ENCODE measurements around the gene PDZRN3.

The PDZRN3 gene

GRCh38 chr3:73510784-73511183, 114.0 kb downstream of the PDZRN3 start:
- Histone ChIP-seq H3K9ac (ENCODE audit: low read depth in 1 of 2, low read length in 2 of 2) (no peak overlapping the region), H3K27ac (ENCODE audit: low read depth, low read length) (no peak overlapping the region), H3K4me3 (ENCODE audit: low read depth in 1 of 2, low read length in 2 of 2) (no peak overlapping the region), H3K36me3 (ENCODE audit: control insufficient read depth in 1 of 2, insufficient read depth in 2 of 2, low read length in 2 of 2) (no peaks in the 10 kb centered on the region), H3K4me1 (ENCODE audit: control insufficient read depth in 1 of 2, insufficient read depth in 2 of 2, low read length in 2 of 2) (peaks cover 39 to 40% of the 10 kb centered on the region in 2 donors), H3K27me3 (ENCODE audit: control insufficient read depth in 1 of 2, insufficient read depth in 2 of 2, low read length in 2 of 2) (no peaks in the 10 kb centered on the region), H3K9me3 (ENCODE audit: control insufficient read depth in 1 of 2, low read length in 2 of 2) (no peaks in the 10 kb centered on the region)

GRCh38 chr3:73510334-73510733, 114.4 kb downstream of the PDZRN3 start:
- Histone ChIP-seq H3K27ac (ENCODE audit: low read depth, low read length) (no peak overlapping the region), H3K4me1 (ENCODE audit: control insufficient read depth in 1 of 2, insufficient read depth in 2 of 2, low read length in 2 of 2) (peaks cover 37 to 39% of the 10 kb centered on the region in 2 donors), H3K4me3 (ENCODE audit: low read depth in 1 of 2, low read length in 2 of 2) (no peak overlapping the region), H3K36me3 (ENCODE audit: control insufficient read depth in 1 of 2, insufficient read depth in 2 of 2, low read length in 2 of 2) (no peaks in the 10 kb centered on the region), H3K27me3 (ENCODE audit: control insufficient read depth in 1 of 2, insufficient read depth in 2 of 2, low read length in 2 of 2) (no peaks in the 10 kb centered on the region), H3K9ac (ENCODE audit: low read depth in 1 of 2, low read length in 2 of 2) (no peak overlapping the region), H3K9me3 (ENCODE audit: control insufficient read depth in 1 of 2, low read length in 2 of 2) (no peaks in the 10 kb centered on the region)

- Histone ChIP-seq H3K36me3 (ENCODE audit: control insufficient read depth in 1 of 2, insufficient read depth in 2 of 2, low read length in 2 of 2) (no peaks in the 10 kb centered on the region), H3K9me3 (ENCODE audit: control insufficient read depth in 1 of 2, low read length in 2 of 2) (no peaks in the 10 kb centered on the region), H3K27me3 (ENCODE audit: control insufficient read depth in 1 of 2, insufficient read depth in 2 of 2, low read length in 2 of 2) (no peaks in the 10 kb centered on the region), H3K4me1 (ENCODE audit: control insufficient read depth in 1 of 2, insufficient read depth in 2 of 2, low read length in 2 of 2) (peaks cover 37 to 39% of the 10 kb centered on the region in 2 donors), H3K4me3 (ENCODE audit: low read depth in 1 of 2, low read length in 2 of 2) (no peak overlapping the region), H3K9ac (ENCODE audit: low read depth in 1 of 2, low read length in 2 of 2) (no peak overlapping the region), H3K27ac (ENCODE audit: low read depth, low read length) (no peak overlapping the region)
Measured at GRCh38 chr3:73509816-73510215, 114.9 kb downstream of the PDZRN3 start.

GRCh38 chr3:73509066-73509465, 115.7 kb downstream of the PDZRN3 start:
- H3K9ac ChIP-seq (ENCODE audit: low read depth in 1 of 2, low read length in 2 of 2) = no peak overlapping the region
- H3K27ac ChIP-seq (ENCODE audit: low read depth, low read length) = no peak overlapping the region
- H3K4me1 ChIP-seq (ENCODE audit: control insufficient read depth in 1 of 2, insufficient read depth in 2 of 2, low read length in 2 of 2) = peaks cover 35 to 37% of the 10 kb centered on the region in 2 donors
- H3K9me3 ChIP-seq (ENCODE audit: control insufficient read depth in 1 of 2, low read length in 2 of 2) = no peaks in the 10 kb centered on the region
- H3K27me3 ChIP-seq (ENCODE audit: control insufficient read depth in 1 of 2, insufficient read depth in 2 of 2, low read length in 2 of 2) = no peaks in the 10 kb centered on the region
- H3K36me3 ChIP-seq (ENCODE audit: control insufficient read depth in 1 of 2, insufficient read depth in 2 of 2, low read length in 2 of 2) = no peaks in the 10 kb centered on the region
- no peak overlapping the region for H3K4me3 ChIP-seq (ENCODE audit: low read depth in 1 of 2, low read length in 2 of 2)

DNA sequence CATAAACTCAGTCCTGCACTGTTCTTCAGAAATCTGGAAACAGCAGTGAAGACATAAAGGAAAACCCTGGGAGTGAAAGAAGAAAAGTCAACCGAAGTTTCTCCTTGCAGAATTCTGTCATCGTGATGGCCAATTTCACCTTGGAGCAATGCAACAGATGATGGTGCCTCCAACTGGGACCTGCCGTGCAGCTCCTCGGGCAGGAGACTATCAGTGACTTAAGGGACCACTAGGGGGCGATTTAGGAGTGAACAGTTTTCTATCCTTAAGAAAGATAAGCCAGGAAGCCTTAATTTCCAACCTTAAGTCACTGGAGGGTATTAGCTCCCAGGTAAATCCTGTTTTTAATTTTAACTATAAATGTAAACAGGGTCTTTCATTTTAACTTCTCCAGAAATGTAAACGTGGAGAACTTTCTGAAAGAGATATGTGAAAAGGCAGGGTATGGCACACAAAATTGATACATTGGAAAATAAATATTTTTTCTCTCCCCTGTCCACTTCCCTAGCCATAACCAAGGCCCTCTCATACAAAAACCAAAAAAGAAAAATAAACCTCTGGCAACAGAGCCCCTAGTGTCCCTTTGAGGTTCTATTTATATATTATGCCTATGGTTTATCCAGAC, 116.3 kb downstream of the PDZRN3 start:
- Histone ChIP-seq H3K27ac (ENCODE audit: low read depth, low read length) (no peak overlapping the region), H3K9me3 (ENCODE audit: control insufficient read depth in 1 of 2, low read length in 2 of 2) (no peaks in the 10 kb centered on the region), H3K27me3 (ENCODE audit: control insufficient read depth in 1 of 2, insufficient read depth in 2 of 2, low read length in 2 of 2) (no peaks in the 10 kb centered on the region), H3K36me3 (ENCODE audit: control insufficient read depth in 1 of 2, insufficient read depth in 2 of 2, low read length in 2 of 2) (no peaks in the 10 kb centered on the region), H3K4me1 (ENCODE audit: control insufficient read depth in 1 of 2, insufficient read depth in 2 of 2, low read length in 2 of 2) (peaks cover 32 to 34% of the 10 kb centered on the region in 2 donors), H3K4me3 (ENCODE audit: low read depth in 1 of 2, low read length in 2 of 2) (no peak overlapping the region), H3K9ac (ENCODE audit: low read depth in 1 of 2, low read length in 2 of 2) (no peak overlapping the region)

GRCh38 chr3:73504852-73505251, 119.9 kb downstream of the PDZRN3 start:
- no peaks in the 10 kb centered on the region for H3K36me3 ChIP-seq (ENCODE audit: control insufficient read depth in 1 of 2, insufficient read depth in 2 of 2, low read length in 2 of 2)
- no peak overlapping the region for H3K9ac ChIP-seq (ENCODE audit: low read depth in 1 of 2, low read length in 2 of 2)
- H3K9me3 ChIP-seq (ENCODE audit: control insufficient read depth in 1 of 2, low read length in 2 of 2) = no peaks in the 10 kb centered on the region
- no peaks in the 10 kb centered on the region for H3K27me3 ChIP-seq (ENCODE audit: control insufficient read depth in 1 of 2, insufficient read depth in 2 of 2, low read length in 2 of 2)
- H3K4me1 ChIP-seq (ENCODE audit: control insufficient read depth in 1 of 2, insufficient read depth in 2 of 2, low read length in 2 of 2) = peaks cover 19 to 20% of the 10 kb centered on the region in 2 donors
- H3K4me3 ChIP-seq (ENCODE audit: low read depth in 1 of 2, low read length in 2 of 2) = no peak overlapping the region
- no peak overlapping the region for H3K27ac ChIP-seq (ENCODE audit: low read depth, low read length)

DNA sequence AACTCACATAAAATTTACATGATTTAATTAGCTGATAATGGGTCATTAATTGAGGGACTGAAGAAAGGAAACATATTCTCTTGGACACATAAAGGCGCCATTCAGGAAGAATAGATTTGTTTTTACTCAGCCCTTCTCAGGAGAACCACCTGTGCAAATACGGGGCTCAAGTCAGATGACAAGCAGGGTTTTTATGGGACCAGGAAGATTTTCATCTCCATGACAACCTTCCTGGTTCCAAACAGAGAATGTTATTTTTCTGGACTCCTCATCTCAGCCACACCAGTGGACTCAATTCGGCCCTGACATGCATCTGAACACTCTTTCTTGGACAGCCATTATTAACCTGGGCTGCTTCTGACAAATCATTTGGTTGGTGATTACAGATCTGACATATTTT, 120.5 kb downstream of the PDZRN3 start:
- H3K4me1 ChIP-seq (ENCODE audit: control insufficient read depth in 1 of 2, insufficient read depth in 2 of 2, low read length in 2 of 2) = peaks cover 13 to 14% of the 10 kb centered on the region in 2 donors
- no peaks in the 10 kb centered on the region for H3K27me3 ChIP-seq (ENCODE audit: control insufficient read depth in 1 of 2, insufficient read depth in 2 of 2, low read length in 2 of 2)
- no peak overlapping the region for H3K27ac ChIP-seq (ENCODE audit: low read depth, low read length)
- no peaks in the 10 kb centered on the region for H3K36me3 ChIP-seq (ENCODE audit: control insufficient read depth in 1 of 2, insufficient read depth in 2 of 2, low read length in 2 of 2)
- no peak overlapping the region for H3K9ac ChIP-seq (ENCODE audit: low read depth in 1 of 2, low read length in 2 of 2)
- no peaks in the 10 kb centered on the region for H3K9me3 ChIP-seq (ENCODE audit: control insufficient read depth in 1 of 2, low read length in 2 of 2)
- H3K4me3 ChIP-seq (ENCODE audit: low read depth in 1 of 2, low read length in 2 of 2) = no peak overlapping the region

GRCh38 chr3:73503781-73504180, 121.0 kb downstream of the PDZRN3 start:
- Histone ChIP-seq H3K9me3 (ENCODE audit: control insufficient read depth in 1 of 2, low read length in 2 of 2) (no peaks in the 10 kb centered on the region), H3K4me3 (ENCODE audit: low read depth in 1 of 2, low read length in 2 of 2) (no peak overlapping the region), H3K9ac (ENCODE audit: low read depth in 1 of 2, low read length in 2 of 2) (no peak overlapping the region), H3K36me3 (ENCODE audit: control insufficient read depth in 1 of 2, insufficient read depth in 2 of 2, low read length in 2 of 2) (no peaks in the 10 kb centered on the region), H3K27me3 (ENCODE audit: control insufficient read depth in 1 of 2, insufficient read depth in 2 of 2, low read length in 2 of 2) (no peaks in the 10 kb centered on the region), H3K4me1 (ENCODE audit: control insufficient read depth in 1 of 2, insufficient read depth in 2 of 2, low read length in 2 of 2) (peaks cover 10% of the 10 kb centered on the region in 2 donors), H3K27ac (ENCODE audit: low read depth, low read length) (no peak overlapping the region)

DNA sequence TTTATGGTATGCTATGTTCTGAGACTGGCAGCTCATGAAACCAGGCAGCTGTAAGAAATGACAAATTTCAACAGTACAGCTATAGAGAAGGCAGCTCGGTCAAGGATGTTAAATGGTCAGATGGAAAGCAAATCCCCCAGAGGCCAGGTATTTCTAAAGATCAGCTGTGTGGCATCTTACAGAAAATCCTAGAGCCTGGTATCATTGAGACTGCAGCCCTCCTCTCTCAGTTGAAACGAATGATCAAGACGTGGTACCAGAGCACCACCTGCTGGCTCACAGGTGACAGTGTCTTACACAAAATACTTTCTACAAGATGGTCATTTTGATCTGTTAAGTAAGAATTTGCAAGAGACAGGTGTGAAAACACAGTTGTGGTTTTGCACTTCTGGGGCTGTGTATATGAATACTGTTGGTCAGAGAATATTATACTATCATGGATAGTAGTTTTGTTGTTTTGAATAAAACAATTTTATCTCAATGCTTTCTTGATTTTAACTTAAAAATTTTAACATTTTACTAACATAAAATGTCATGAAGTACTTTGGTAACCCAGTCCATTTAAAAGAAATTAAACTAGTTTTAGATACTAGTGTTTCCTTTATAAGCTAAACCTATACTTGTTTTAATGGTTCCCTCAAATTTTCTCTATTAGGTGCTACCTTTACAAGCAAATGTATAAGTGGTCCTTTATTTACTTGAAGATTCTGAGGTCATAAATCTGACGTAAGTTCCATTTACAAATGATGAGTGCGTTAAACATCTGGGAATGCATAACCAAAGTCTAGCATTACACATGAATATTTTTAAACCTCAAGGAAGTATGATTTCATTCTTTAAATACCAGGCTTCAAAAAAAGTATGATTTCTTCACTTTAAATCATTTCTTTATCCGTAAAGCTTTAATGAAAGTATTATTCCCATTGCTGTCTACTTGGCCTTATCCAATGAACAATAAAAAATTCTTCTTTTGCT, 121.8 kb downstream of the PDZRN3 start:
- Histone ChIP-seq H3K9ac (ENCODE audit: low read depth in 1 of 2, low read length in 2 of 2) (no peak overlapping the region), H3K9me3 (ENCODE audit: control insufficient read depth in 1 of 2, low read length in 2 of 2) (no peaks in the 10 kb centered on the region), H3K36me3 (ENCODE audit: control insufficient read depth in 1 of 2, insufficient read depth in 2 of 2, low read length in 2 of 2) (no peaks in the 10 kb centered on the region), H3K27me3 (ENCODE audit: control insufficient read depth in 1 of 2, insufficient read depth in 2 of 2, low read length in 2 of 2) (no peaks in the 10 kb centered on the region), H3K27ac (ENCODE audit: low read depth, low read length) (no peak overlapping the region), H3K4me3 (ENCODE audit: low read depth in 1 of 2, low read length in 2 of 2) (no peak overlapping the region), H3K4me1 (ENCODE audit: control insufficient read depth in 1 of 2, insufficient read depth in 2 of 2, low read length in 2 of 2) (peaks cover 6 to 10% of the 10 kb centered on the region in 2 donors)

GRCh38 chr3:73500321-73500720, 124.4 kb downstream of the PDZRN3 start:
- no peaks in the 10 kb centered on the region for H3K36me3 ChIP-seq (ENCODE audit: control insufficient read depth in 1 of 2, insufficient read depth in 2 of 2, low read length in 2 of 2)
- H3K4me1 ChIP-seq (ENCODE audit: control insufficient read depth in 1 of 2, insufficient read depth in 2 of 2, low read length in 2 of 2) = peaks cover 6 to 10% of the 10 kb centered on the region in 2 donors
- H3K4me3 ChIP-seq (ENCODE audit: low read depth in 1 of 2, low read length in 2 of 2) = no peak overlapping the region
- H3K27me3 ChIP-seq (ENCODE audit: control insufficient read depth in 1 of 2, insufficient read depth in 2 of 2, low read length in 2 of 2) = no peaks in the 10 kb centered on the region
- no peak overlapping the region for H3K27ac ChIP-seq (ENCODE audit: low read depth, low read length)
- H3K9me3 ChIP-seq (ENCODE audit: control insufficient read depth in 1 of 2, low read length in 2 of 2) = no peaks in the 10 kb centered on the region
- H3K9ac ChIP-seq (ENCODE audit: low read depth in 1 of 2, low read length in 2 of 2) = no peak overlapping the region

Measured in duodenal mucosa (tissue), 2 donors.